H9 (cell line): Measurements from ENCODE around the gene HASPIN. TPM values are rescaled to one million over a fixed set of nuclear protein-coding genes. Genes with fewer than 3 reads are reported as not detected.

Source experiments
- DNase-seq: peaks from one replicate; pipeline ENCODE4 v3.0.0-alpha.2; 2017
- H2AFZ ChIP-seq: one replicate; pipeline ENCODE4 v1.6.1; 2013; ENCODE audit warnings: mild to moderate bottlenecking, low read length, control low read depth, moderate library complexity
- H2AK5ac ChIP-seq: 2 replicates; pipeline ENCODE4 v1.6.1; 2013; ENCODE audit warnings: low read length, control low read depth, mixed read lengths; ENCODE audit not compliant: insufficient read length
- H2BK120ac ChIP-seq: one replicate; pipeline ENCODE4 v1.6.1; 2013; ENCODE audit warnings: low read depth, mild to moderate bottlenecking, low read length, control low read depth, inconsistent platforms; ENCODE audit not compliant: poor library complexity, severe bottlenecking
- H2BK12ac ChIP-seq: 2 replicates; pipeline ENCODE4 v1.6.1; 2013; ENCODE audit warnings: low read length, control low read depth, mixed read lengths, low read depth; ENCODE audit not compliant: insufficient read length
- H2BK15ac ChIP-seq: 2 replicates; pipeline ENCODE4 v1.6.1; 2013; ENCODE audit warnings: low read depth, low read length, control low read depth
- H2BK20ac ChIP-seq: one replicate; pipeline ENCODE4 v1.6.1; 2013; ENCODE audit warnings: low read depth, mild to moderate bottlenecking, low read length, control low read depth, inconsistent platforms; ENCODE audit not compliant: poor library complexity, severe bottlenecking
- H2BK5ac ChIP-seq: 2 replicates; pipeline ENCODE4 v1.6.1; 2013; ENCODE audit warnings: low read length, control low read depth, mixed read lengths; ENCODE audit not compliant: insufficient read length
- H3K14ac ChIP-seq: 2 replicates; pipeline ENCODE4 v1.6.1; 2013; ENCODE audit warnings: low read length, control low read depth; ENCODE audit not compliant: insufficient read depth
- H3K18ac ChIP-seq: 2 replicates; pipeline ENCODE4 v1.6.1; 2013; ENCODE audit warnings: low read depth, mild to moderate bottlenecking, mixed read lengths, low read length, control low read depth; ENCODE audit not compliant: insufficient read length
- H3K23ac ChIP-seq: 2 replicates; pipeline ENCODE4 v1.6.1; 2013; ENCODE audit warnings: low read length, control low read depth, mixed read lengths, low read depth; ENCODE audit not compliant: insufficient read length
- H3K23me2 ChIP-seq: 2 replicates; pipeline ENCODE4 v1.6.1; 2013; ENCODE audit warnings: low read depth, mild to moderate bottlenecking, mixed read lengths, low read length, control low read depth; ENCODE audit not compliant: insufficient read length, poor library complexity, severe bottlenecking
- H3K27ac ChIP-seq: 2 replicates; pipeline ENCODE4 v1.5.1; 2013; ENCODE audit warnings: low read length, control low read depth, mixed read lengths, low read depth; ENCODE audit not compliant: insufficient read length
- H3K27me3 ChIP-seq: 2 replicates; pipeline ENCODE4 v1.6.1; 2013; ENCODE audit warnings: low read length, control low read depth, inconsistent platforms; ENCODE audit not compliant: insufficient read depth
- H3K4ac ChIP-seq: 2 replicates; pipeline ENCODE4 v1.6.1; 2013; ENCODE audit warnings: low read depth, mild to moderate bottlenecking, control low read depth, inconsistent platforms, low read length, moderate library complexity
- H3K4me1 ChIP-seq: 2 replicates; pipeline ENCODE4 v1.6.1; 2013; ENCODE audit warnings: low read length, control low read depth, inconsistent platforms; ENCODE audit not compliant: insufficient read depth
- H3K4me2 ChIP-seq: 2 replicates; pipeline ENCODE4 v1.6.1; 2013; ENCODE audit warnings: low read length, control low read depth, mixed read lengths; ENCODE audit not compliant: insufficient read length, insufficient read depth
- H3K56ac ChIP-seq: 2 replicates; pipeline ENCODE4 v1.6.1; 2013; ENCODE audit warnings: low read depth, mild to moderate bottlenecking, mixed read lengths, low read length, control low read depth; ENCODE audit not compliant: insufficient read length
- H3K79me1 ChIP-seq: 2 replicates; pipeline ENCODE4 v1.6.1; 2013; ENCODE audit warnings: low read depth, mild to moderate bottlenecking, moderate library complexity, low read length, control low read depth, inconsistent platforms; ENCODE audit not compliant: insufficient read depth, poor library complexity, severe bottlenecking
- H3K79me2 ChIP-seq: 2 replicates; pipeline ENCODE4 v1.6.1; 2013; ENCODE audit warnings: low read length, control low read depth, inconsistent platforms; ENCODE audit not compliant: insufficient read depth
- H3K9ac ChIP-seq: 2 replicates; pipeline ENCODE4 v1.6.1; 2013; ENCODE audit warnings: low read length, control low read depth, mixed read lengths; ENCODE audit not compliant: insufficient read length; ENCODE audit errors: extremely low read depth
- H3K9me3 ChIP-seq: one replicate; pipeline ENCODE4 v1.6.1; 2013; ENCODE audit warnings: low read depth, low read length, inconsistent platforms; ENCODE audit not compliant: control insufficient read depth
- H3T11ph ChIP-seq: one replicate; pipeline ENCODE4 v1.6.1; 2013; ENCODE audit warnings: mild to moderate bottlenecking, low read length, control low read depth, inconsistent platforms
- H4K20me1 ChIP-seq: one replicate; pipeline ENCODE4 v1.6.1; 2013; ENCODE audit not compliant: control insufficient read depth, insufficient read length, insufficient read depth
- H4K5ac ChIP-seq: 2 replicates; pipeline ENCODE4 v1.6.1; 2013; ENCODE audit warnings: low read depth, mild to moderate bottlenecking, mixed read lengths, low read length, control low read depth; ENCODE audit not compliant: insufficient read length
- H4K8ac ChIP-seq: replicated peaks from 2 replicates; pipeline ENCODE4 v1.6.1; 2013; ENCODE audit warnings: low read length, control low read depth, mixed read lengths, low read depth; ENCODE audit not compliant: insufficient read length
- H4K91ac ChIP-seq: 2 replicates; pipeline ENCODE4 v1.6.1; 2013; ENCODE audit warnings: low read depth, mild to moderate bottlenecking, moderate library complexity, mixed read lengths, low read length, control low read depth; ENCODE audit not compliant: insufficient read length
- H3K27ac Mint-ChIP-seq, 3 experiments: 2 replicates in 2 of 3; 3 replicates in 1 of 3; pipeline ENCODE4 v1.8.0; 2020 to 2021; ENCODE audit warnings: mixed read lengths in 3 of 3, mild to moderate bottlenecking in 1 of 3, moderate library complexity in 1 of 3
- H3K27me3 Mint-ChIP-seq: 2 replicates; pipeline ENCODE4 v1.8.0; 2021; ENCODE audit warnings: low read depth, mild to moderate bottlenecking, moderate library complexity, mixed read lengths
- H3K36me3 Mint-ChIP-seq, 3 experiments: 2 replicates in 2 of 3; 3 replicates in 1 of 3; pipeline ENCODE4 v1.8.0; 2020 to 2021; ENCODE audit warnings: low read depth in 3 of 3, mixed read lengths in 3 of 3; ENCODE audit not compliant: insufficient read depth in 1 of 3
- H3K4me1 Mint-ChIP-seq, 2 experiments: 2 replicates each; pipeline ENCODE4 v1.8.0; 2020; ENCODE audit warnings: mixed read lengths in 2 of 2
- H3K4me3 Mint-ChIP-seq, 2 experiments: 2 replicates in 1 of 2; 3 replicates in 1 of 2; pipeline ENCODE4 v1.8.0; 2020 to 2021; ENCODE audit warnings: mild to moderate bottlenecking in 2 of 2, mixed read lengths in 2 of 2, moderate library complexity in 1 of 2
- H3K9me3 Mint-ChIP-seq, 2 experiments: 2 replicates in 1 of 2; 3 replicates in 1 of 2; pipeline ENCODE4 v1.8.0; 2020; ENCODE audit warnings: mild to moderate bottlenecking in 2 of 2, mixed read lengths in 2 of 2, moderate library complexity in 1 of 2
- CTCF ChIP-seq: fragments of 200-600 bp; sonication (generic); conservative IDR thresholded peaks from 3 replicates; pipeline ENCODE4 v1.8.0; 2021; ENCODE audit warnings: antibody characterized with exemption, mild to moderate bottlenecking
- WGBS: extraction: QIAGEN DNeasy Blood & Tissue Kit; methylation state at CpG from one replicate; pipeline ENCODE4 v1.1.7; 2013; ENCODE audit warnings: missing lambda C conversion rate, low lambda C conversion rate, mixed read lengths; ENCODE audit not compliant: insufficient read length; ENCODE audit errors: extremely low coverage; 5-methylcytosine and 5-hydroxymethylcytosine counted together
- total RNA-seq: library from RNA; stranded (reverse); gene quantifications from 2 replicates; pipeline ENCODE4 v1.2.1, GENCODE V29; 2021

The HASPIN gene
- total RNA-seq, 1 experiment from 2014 or later, result 26.6 TPM

GRCh38 chr17:3710951-3711383 lies 12.7 kb upstream of the HASPIN start:
- Histone ChIP-seq H3K79me1 (no peaks in the 10 kb centered on the region), H3K23ac (no peak overlapping the region), H4K20me1 (no peaks in the 10 kb centered on the region), H3K4me1 (no peaks in the 10 kb centered on the region), H3T11ph (no peak overlapping the region), H3K4ac (no peak overlapping the region), H2AFZ (no peak overlapping the region), H2BK120ac (no peak overlapping the region), H3K9ac (no peak overlapping the region), H2BK5ac (no peak overlapping the region), H3K4me2 (no peak overlapping the region), H3K79me2 (no peaks in the 10 kb centered on the region), H3K9me3 (no peaks in the 10 kb centered on the region), H4K91ac (no peak overlapping the region), H3K14ac (no peak overlapping the region), H4K5ac (no peak overlapping the region), H2BK20ac (no peak overlapping the region), H4K8ac (no peak overlapping the region), H3K18ac (no peak overlapping the region), H2AK5ac (no peak overlapping the region), H3K27me3 (no peaks in the 10 kb centered on the region), H3K23me2 (no peaks in the 10 kb centered on the region), H2BK15ac (no peak overlapping the region), H2BK12ac (no peak overlapping the region), H3K56ac (no peak overlapping the region), H3K27ac (no peak overlapping the region)
- Mint-ChIP-seq H3K36me3 (peaks cover 2 to 28% (median 18%) of the 10 kb centered on the region in 3 experiments; a peak in 6 of 7 replicates), H3K27me3 (no peaks in the 10 kb centered on the region), H3K27ac (peak overlapping the region in 1 of 3 experiments; percentile 57; a peak in 2 of 7 replicates), H3K4me1 (peaks cover 3 to 5% of the 10 kb centered on the region in 2 experiments; a peak in 2 of 4 replicates), H3K9me3 (no peaks in the 10 kb centered on the region), H3K4me3 (no peak overlapping the region)
- no peak for TF ChIP-seq CTCF
- WGBS, result no CpG with 5 or more reads among the region's 5 CpGs
- DNase-seq, result peak; percentile 54
